Prostate gland (tissue), 2 donors: ENCODE results near the gene XPO6. TPM values are rescaled to one million over a fixed set of nuclear protein-coding genes. Genes with fewer than 3 reads are reported as not detected.

Experiments
- DNase-seq: peaks from one replicate; pipeline ENCODE4 v3.0.0-alpha.2; 2019; ENCODE audit warnings: low spot score
- H3K27ac ChIP-seq, 2 donors: fragments of 200-600 bp; sonication (generic); 2 replicates each; pipeline ENCODE4 v1.5.1; 2017 to 2019
- H3K27me3 ChIP-seq: fragments of 200-600 bp; sonication (generic); replicated peaks from 2 replicates; pipeline ENCODE4 v1.5.1; 2019; ENCODE audit not compliant: insufficient read depth
- H3K36me3 ChIP-seq, 2 donors: fragments of 200-600 bp; sonication (generic); 1 replicate in 1 of 2; 2 replicates in 1 of 2; pipeline versions ENCODE4 v1.5.1 to v1.8.1; 2017 to 2019
- H3K4me1 ChIP-seq: fragments of 200-600 bp; sonication (generic); replicated peaks from 2 replicates; pipeline ENCODE4 v1.5.1; 2019
- H3K4me3 ChIP-seq, 2 donors: fragments of 200-600 bp; sonication (generic); 2 replicates each; pipeline ENCODE4 v1.5.1; 2017 to 2019
- H3K9me3 ChIP-seq: fragments of 200-600 bp; sonication (generic); 2 replicates; pipeline ENCODE4 v1.5.1; 2017
- POLR2A ChIP-seq: fragments of 450-650 bp; IDR thresholded peaks from one replicate; pipeline ENCODE4 v1.6.1; 2016; ENCODE audit warnings: antibody characterized with exemption, mild to moderate bottlenecking
- POLR2AphosphoS5 ChIP-seq: sonication (generic); formaldehyde crosslinking; IDR thresholded peaks from one replicate; pipeline ENCODE4 v1.6.1; 2017; ENCODE audit warnings: antibody characterized with exemption
- WGBS: methylation state at CpG from one replicate; pipeline ENCODE4 v1.1.5; 2018; 5-methylcytosine and 5-hydroxymethylcytosine counted together
- intact Hi-C: fragments of 100-400 bp; cut with DNase I; formaldehyde crosslinking; loops from one replicate; pipeline ENCODE4 v1.14.2; 2022
- total RNA-seq, 2 donors: library from RNA; depleted of rRNA; stranded (reverse); fragments of >200 nt; gene quantifications; one replicate each; pipeline ENCODE4 v1.1.0, GENCODE V29; 2016
- TF ChIP-seq, protein P1 (sequence below), 4 experiments: fragments of 200-600 bp in 2 of 4; fragments of 450-650 bp in 2 of 4; sonication (generic) in 2 of 4; IDR thresholded peaks; 1 replicate in 3 of 4; 2 replicates in 1 of 4; pipeline ENCODE4 v1.5.1; 2016 to 2019; ENCODE audit warnings: antibody characterized with exemption in 4 of 4, mild to moderate bottlenecking in 2 of 4, moderate library complexity in 2 of 4

Gene XPO6
- total RNA-seq, 2 donors from 2014 or later = 51.1 to 145 TPM

DNA sequence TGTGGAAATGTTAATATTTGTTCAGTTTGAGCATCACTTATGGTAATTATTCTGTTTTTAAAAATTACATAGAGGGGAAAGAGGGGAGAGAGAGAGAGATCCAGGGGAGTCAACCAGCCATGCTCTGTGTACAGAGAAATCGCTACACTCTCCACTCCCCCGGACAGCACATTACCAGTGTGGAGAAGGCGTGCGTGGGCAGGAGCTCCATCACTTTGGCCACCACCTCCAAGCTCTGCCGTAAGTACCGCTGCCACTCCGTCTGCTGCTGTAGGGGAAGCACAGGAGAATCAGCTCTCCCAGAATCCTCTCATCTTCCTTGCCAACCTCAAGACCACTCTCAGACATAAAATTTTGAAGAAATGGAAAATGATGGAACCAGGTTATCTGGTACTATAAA, 78.1 kb downstream of the XPO6 start:
- no peaks in the 10 kb centered on the region for H3K4me1 ChIP-seq
- 93% methylated on average over 7 of the region's 7 CpGs for WGBS
- intact Hi-C loops = no loop called here
- no peaks in the 10 kb centered on the region for H3K27me3 ChIP-seq
- TF ChIP-seq, protein P1, sequence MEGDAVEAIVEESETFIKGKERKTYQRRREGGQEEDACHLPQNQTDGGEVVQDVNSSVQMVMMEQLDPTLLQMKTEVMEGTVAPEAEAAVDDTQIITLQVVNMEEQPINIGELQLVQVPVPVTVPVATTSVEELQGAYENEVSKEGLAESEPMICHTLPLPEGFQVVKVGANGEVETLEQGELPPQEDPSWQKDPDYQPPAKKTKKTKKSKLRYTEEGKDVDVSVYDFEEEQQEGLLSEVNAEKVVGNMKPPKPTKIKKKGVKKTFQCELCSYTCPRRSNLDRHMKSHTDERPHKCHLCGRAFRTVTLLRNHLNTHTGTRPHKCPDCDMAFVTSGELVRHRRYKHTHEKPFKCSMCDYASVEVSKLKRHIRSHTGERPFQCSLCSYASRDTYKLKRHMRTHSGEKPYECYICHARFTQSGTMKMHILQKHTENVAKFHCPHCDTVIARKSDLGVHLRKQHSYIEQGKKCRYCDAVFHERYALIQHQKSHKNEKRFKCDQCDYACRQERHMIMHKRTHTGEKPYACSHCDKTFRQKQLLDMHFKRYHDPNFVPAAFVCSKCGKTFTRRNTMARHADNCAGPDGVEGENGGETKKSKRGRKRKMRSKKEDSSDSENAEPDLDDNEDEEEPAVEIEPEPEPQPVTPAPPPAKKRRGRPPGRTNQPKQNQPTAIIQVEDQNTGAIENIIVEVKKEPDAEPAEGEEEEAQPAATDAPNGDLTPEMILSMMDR (IDR thresholded peaks at IDR 0.05) = no peak
- no peak for TF ChIP-seq POLR2A
- no peak for TF ChIP-seq POLR2AphosphoS5
- H3K4me3 ChIP-seq = no peak overlapping the region
- no peak overlapping the region for H3K27ac ChIP-seq
- H3K9me3 ChIP-seq = no peaks in the 10 kb centered on the region
- H3K36me3 ChIP-seq = peaks cover 0 to 10% of the 10 kb centered on the region in 2 donors
- DNase-seq = no peak

DNA sequence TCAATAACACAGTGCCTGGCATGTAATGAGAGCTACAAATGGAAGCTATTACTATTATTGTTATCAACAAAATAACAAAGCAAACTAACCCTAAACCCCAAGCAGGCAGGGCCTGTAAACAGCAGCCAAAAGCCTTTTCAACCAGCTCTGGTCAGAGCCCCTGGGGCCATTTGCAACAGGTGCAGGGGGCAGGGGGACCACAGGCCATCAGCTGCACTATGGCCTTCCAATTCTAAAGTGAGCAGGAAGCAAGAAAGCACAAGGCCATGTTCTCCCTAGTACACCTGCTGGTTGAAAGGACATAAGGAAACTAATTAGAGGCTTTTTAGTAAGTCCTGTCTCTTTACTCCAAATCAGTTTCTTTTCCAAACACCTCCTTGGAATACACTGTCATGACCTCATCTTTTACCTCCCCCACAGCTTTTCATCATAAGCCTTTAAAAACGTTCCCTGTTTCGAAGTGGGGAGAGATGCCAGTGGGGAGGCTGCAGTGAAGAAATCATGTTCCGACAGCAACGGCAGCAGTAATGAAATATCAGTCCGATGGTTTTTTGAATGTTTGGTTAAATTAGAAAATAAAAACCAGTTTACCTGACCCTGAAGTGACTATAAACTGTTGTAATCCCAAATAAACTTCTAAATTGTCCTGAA, 79.9 kb downstream of the XPO6 start:
- 61% methylated on average over 5 of the region's 5 CpGs for WGBS
- intact Hi-C loops = no loop called here
- Histone ChIP-seq H3K4me1 (no peaks in the 10 kb centered on the region), H3K27me3 (no peaks in the 10 kb centered on the region), H3K36me3 (peaks cover 0 to 12% of the 10 kb centered on the region in 2 donors), H3K27ac (no peak overlapping the region), H3K4me3 (no peak overlapping the region), H3K9me3 (no peaks in the 10 kb centered on the region)
- no peak for DNase-seq
- TF ChIP-seq POLR2A = no peak
- TF ChIP-seq POLR2AphosphoS5 = no peak
- TF ChIP-seq, protein P1 (IDR thresholded peaks at IDR 0.05) = no peak

- H3K4me3 ChIP-seq = no peak overlapping the region
- H3K27ac ChIP-seq = peak overlapping the region in 1 of 2 donors; percentile 7
- 77% methylated on average over 6 of the region's 6 CpGs for whole genome bisulfite sequencing
- H3K4me1 ChIP-seq = no peaks in the 10 kb centered on the region
- H3K36me3 ChIP-seq = peaks cover 0 to 12% of the 10 kb centered on the region in 2 donors
- no peaks in the 10 kb centered on the region for H3K27me3 ChIP-seq
- DNase-seq = no peak
- H3K9me3 ChIP-seq = no peaks in the 10 kb centered on the region
- intact Hi-C loops = no loop called here
- TF ChIP-seq POLR2A = no peak
- TF ChIP-seq, protein P1 (IDR thresholded peaks at IDR 0.05) = no peak
- TF ChIP-seq POLR2AphosphoS5 = no peak
These were observed 80.6 kb downstream of the XPO6 start for GRCh38 chr16:28131181-28131580.

DNA sequence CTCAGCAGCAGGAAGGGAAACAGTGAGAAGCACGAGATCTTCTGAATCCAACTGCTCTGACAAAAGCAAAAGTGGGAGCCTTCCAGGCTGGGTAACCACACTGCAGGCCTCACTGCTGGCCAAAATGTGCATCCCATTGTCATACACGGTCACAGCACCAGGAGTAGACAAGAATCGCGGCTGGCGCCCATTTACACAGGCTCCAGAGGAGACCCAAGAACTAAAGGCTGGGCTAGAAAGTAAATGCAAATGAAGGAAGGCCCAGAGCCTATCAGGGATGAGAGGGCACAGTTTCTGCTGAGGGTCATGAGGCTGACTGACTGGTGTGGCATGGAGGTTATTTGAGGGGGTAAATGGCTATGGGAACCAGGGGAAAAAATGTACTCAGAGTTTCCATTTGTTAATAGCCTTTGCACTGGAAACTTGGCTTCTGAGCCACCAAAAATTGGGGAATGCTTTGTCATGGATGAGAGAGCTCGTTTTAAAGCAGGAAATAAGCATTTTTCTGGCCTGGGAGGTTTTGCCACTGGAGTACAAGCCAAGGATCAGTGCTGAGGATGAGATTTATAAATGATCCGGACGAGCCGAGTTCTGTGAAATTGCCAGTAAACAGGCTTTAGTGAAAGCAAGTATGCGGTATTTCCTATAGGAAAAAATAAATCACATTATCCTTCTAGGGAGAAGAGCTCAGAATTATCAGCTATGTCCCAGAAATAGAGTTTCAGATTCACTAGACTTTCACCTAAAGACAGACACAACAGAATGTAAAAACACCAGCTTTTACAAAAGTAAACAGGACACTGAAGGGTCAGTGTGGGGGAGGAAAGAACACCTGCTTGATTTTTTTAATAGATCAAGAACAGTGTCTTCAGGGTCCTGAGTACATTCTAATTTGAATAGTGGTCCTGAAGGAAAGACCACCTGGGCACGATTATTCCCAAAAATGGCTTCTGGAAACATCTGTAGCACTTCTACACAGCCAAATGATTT, 81.4 kb downstream of the XPO6 start:
- WGBS = 70% methylated on average over 11 of the region's 11 CpGs
- Histone ChIP-seq H3K27me3 (no peaks in the 10 kb centered on the region), H3K4me1 (no peaks in the 10 kb centered on the region), H3K4me3 (no peak overlapping the region), H3K9me3 (no peaks in the 10 kb centered on the region), H3K36me3 (peaks cover 0 to 12% of the 10 kb centered on the region in 2 donors), H3K27ac (peak overlapping the region in 1 of 2 donors; percentile 4)
- TF ChIP-seq POLR2AphosphoS5 (no peak), POLR2A (no peak)
- TF ChIP-seq, protein P1 (IDR thresholded peaks at IDR 0.05) = no peak
- DNase-seq = no peak
- intact Hi-C loops = no loop called here
